Brain microvascular endothelial cell (primary cell): ENCODE measurements around the gene OTOA.
"Not testable (repeated sequence)": the region's sequence is repeated elsewhere in the genome, so short reads cannot be mapped to it uniquely, and the experiment has no call there.

ENCODE experiments used
- DNase-seq: peaks from one replicate; pipeline ENCODE4 v3.0.0-alpha.2; 2020
- H3K27ac ChIP-seq: fragments of 250-450 bp; sonication (Bioruptor Pico); 2 replicates; pipeline ENCODE4 v1.5.1; 2020; ENCODE audit warnings: mild to moderate bottlenecking, moderate library complexity
- H3K27me3 ChIP-seq: fragments of 250-450 bp; sonication (Bioruptor Pico); replicated peaks from 2 replicates; pipeline ENCODE4 v1.5.1; 2020; ENCODE audit warnings: mild to moderate bottlenecking
- H3K36me3 ChIP-seq: fragments of 250-450 bp; sonication (Bioruptor Pico); replicated peaks from 2 replicates; pipeline ENCODE4 v1.5.1; 2020; ENCODE audit warnings: mild to moderate bottlenecking
- H3K4me3 ChIP-seq: 2 replicates; pipeline ENCODE4 v1.5.1; 2011; ENCODE audit warnings: low read depth, mild to moderate bottlenecking, control low read depth, low read length, moderate library complexity
- CTCF ChIP-seq: IDR thresholded peaks from 2 replicates; pipeline ENCODE4 v1.5.1; 2011; ENCODE audit warnings: low read depth, mild to moderate bottlenecking, moderate library complexity, low read length, control low read depth, inconsistent platforms; ENCODE audit errors: missing control alignments
- in situ Hi-C: cut with HindIII; loops from 2 replicates; pipeline ENCODE4 v1.10.0; 2017; ENCODE audit warnings: low sequenced_read_pairs, low pct_ligation_motif_present

OTOA gene

GRCh38 chr16:21646091-21646490, 17.7 kb upstream of the OTOA start:
- Histone ChIP-seq H3K4me3 (no peak overlapping the region), H3K36me3 (no peaks in the 10 kb centered on the region)
- in situ Hi-C loops: no loop called here

GRCh38 chr16:21646721-21647561, 16.8 kb upstream of the OTOA start:
- Histone ChIP-seq H3K27me3 (no peaks in the 10 kb centered on the region), H3K4me3 (no peak overlapping the region), H3K36me3 (no peaks in the 10 kb centered on the region), H3K27ac (no peak overlapping the region)
- TF ChIP-seq CTCF: no peak
- DNase-seq: no peak
- in situ Hi-C loops: no loop called here

More at GRCh38 chr16:21646091-21646490, 17.7 kb upstream of the OTOA start:
- TF ChIP-seq CTCF: no peak
- no peaks in the 10 kb centered on the region for H3K27me3 ChIP-seq
- peak overlapping the region; percentile 61 for H3K27ac ChIP-seq
- DNase-seq: peak; percentile 36

GRCh38 chr16:21647562-21648164, 16.1 kb upstream of the OTOA start:
- DNase-seq: no peak
- H3K27ac ChIP-seq: no peak overlapping the region
- H3K4me3 ChIP-seq: no peak overlapping the region
- no peaks in the 10 kb centered on the region for H3K36me3 ChIP-seq
- no peak for TF ChIP-seq CTCF
- in situ Hi-C loops: no loop called here
- no peaks in the 10 kb centered on the region for H3K27me3 ChIP-seq

GRCh38 chr16:21649826-21650406, 13.9 kb upstream of the OTOA start:
- H3K27ac ChIP-seq, H3K27me3 ChIP-seq, H3K36me3 ChIP-seq, DNase-seq, in situ Hi-C loops, H3K4me3 ChIP-seq: not testable (repeated sequence)

GRCh38 chr16:21650521-21650920, 13.2 kb upstream of the OTOA start:
- DNase-seq: no peak
- in situ Hi-C loops: no loop called here
- TF ChIP-seq CTCF: no peak
- H3K4me3 ChIP-seq: no peak overlapping the region
- no peak overlapping the region for H3K27ac ChIP-seq
- H3K36me3 ChIP-seq: peaks cover 3% of the 10 kb centered on the region
- H3K27me3 ChIP-seq: no peaks in the 10 kb centered on the region

GRCh38 chr16:21651515-21651914, 12.3 kb upstream of the OTOA start:
- Histone ChIP-seq H3K36me3 (peaks cover 4% of the 10 kb centered on the region), H3K4me3 (no peak overlapping the region), H3K27me3 (no peaks in the 10 kb centered on the region), H3K27ac (no peak overlapping the region)
- DNase-seq: no peak
- in situ Hi-C loops: no loop called here
- TF ChIP-seq CTCF: no peak
